GM19467 (cell line): ENCODE data around the gene TIMM44.
"Not testable (repeated sequence)": the region's sequence is repeated elsewhere in the genome, so short reads cannot be mapped to it uniquely, and the experiment has no call there.

Experiments
- ATAC-seq: cut with Tn5 transposase; IDR thresholded peaks from one replicate; pipeline ENCODE4 v1.9.1; 2021; ENCODE audit warnings: mild to moderate bottlenecking, moderate library complexity; ENCODE audit not compliant: unreplicated experiment

Gene TIMM44

DNA sequence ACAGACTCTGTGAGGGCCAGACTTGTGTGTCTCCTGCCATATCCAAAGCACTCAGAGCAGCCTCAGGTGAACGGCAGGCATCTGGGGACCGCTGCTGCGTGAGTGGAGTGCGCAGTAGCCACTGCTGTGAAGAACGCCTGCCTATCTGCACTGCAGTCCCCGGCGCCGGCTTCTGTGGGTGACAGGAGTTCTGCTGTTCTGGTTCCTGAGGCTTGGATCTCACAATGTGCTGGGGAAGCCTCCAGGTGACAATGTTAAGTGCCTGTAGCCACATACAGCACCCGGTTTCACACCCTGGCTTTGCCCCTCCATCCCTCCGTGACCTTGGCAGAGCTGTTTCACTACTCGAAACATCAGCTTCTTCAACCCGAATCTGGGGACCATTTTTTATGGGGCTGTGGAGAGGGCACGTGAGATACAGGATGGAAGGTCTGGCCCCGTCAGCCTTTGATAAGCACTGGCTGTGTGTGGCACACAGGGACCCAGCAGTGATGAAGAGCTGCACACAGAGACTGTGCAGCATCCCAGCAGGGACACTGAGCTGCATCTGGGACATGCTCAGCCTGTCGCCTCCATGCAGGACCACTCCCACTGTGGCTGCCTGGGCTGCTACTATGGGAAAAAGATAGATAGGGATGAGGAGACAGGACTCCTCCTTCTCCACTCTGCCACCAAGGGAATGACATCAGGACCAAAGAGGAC, 33.7 kb upstream of the TIMM44 start:
- no peak for ATAC-seq

DNA sequence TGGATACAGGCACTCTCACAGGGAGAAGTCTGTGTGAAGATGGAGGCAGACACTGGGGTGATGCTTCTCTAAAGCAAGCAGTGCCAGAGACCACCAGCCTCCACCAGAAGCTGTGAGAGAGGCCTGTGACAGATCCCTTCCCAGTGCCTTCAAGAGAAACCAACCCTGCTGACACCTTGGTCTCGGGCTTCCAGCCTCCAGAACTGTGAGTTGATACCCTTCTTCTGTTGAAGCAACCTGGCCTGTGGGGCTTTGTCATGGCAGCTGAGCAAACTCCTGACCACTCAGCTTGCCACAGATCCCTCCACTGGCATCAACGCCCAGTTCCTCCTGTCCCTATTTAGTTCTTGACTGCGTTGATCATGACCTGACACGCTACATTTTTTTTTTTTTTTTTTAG, 33.0 kb upstream of the TIMM44 start:
- ATAC-seq = no peak

DNA sequence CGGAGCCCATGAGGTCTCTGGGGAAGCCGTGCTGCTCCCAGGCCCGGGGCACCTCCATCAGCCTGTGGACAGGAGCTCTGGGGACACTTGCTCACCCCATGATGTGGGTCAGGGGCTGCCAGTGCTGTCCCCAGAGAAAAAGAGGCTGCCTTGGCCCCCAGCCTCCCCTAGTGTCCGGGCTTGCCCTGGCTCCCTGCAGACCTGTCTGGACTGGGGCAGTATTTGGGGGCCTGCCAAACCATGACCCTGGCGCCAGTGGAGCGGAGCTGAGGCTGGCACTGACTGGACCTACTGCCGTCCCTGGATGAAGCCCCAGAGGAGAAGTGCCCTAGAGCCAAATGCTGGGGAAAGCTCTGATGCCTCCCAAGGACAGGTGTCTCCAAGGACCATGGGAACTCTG, 31.6 kb upstream of the TIMM44 start:
- ATAC-seq = no peak

DNA sequence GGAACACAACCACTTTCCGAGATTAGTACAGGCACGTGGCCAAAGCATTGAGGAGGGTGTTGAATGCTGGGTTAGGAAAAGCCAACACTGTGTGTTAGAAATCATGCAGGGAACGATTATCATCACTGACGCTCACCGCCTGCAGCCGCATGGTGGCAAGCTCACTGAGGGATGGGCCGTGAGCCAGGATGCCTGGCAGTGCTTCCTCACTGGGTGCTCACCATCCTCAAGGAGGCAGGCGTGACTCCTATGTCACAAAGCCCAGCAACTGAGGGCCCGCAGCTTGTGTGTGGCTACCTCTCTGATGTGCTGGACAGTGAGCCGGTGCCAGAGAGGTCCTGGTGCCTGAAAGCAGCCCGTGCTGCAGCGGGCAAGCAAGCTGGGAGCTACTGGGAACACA, 30.4 kb upstream of the TIMM44 start:
- no peak for ATAC-seq

DNA sequence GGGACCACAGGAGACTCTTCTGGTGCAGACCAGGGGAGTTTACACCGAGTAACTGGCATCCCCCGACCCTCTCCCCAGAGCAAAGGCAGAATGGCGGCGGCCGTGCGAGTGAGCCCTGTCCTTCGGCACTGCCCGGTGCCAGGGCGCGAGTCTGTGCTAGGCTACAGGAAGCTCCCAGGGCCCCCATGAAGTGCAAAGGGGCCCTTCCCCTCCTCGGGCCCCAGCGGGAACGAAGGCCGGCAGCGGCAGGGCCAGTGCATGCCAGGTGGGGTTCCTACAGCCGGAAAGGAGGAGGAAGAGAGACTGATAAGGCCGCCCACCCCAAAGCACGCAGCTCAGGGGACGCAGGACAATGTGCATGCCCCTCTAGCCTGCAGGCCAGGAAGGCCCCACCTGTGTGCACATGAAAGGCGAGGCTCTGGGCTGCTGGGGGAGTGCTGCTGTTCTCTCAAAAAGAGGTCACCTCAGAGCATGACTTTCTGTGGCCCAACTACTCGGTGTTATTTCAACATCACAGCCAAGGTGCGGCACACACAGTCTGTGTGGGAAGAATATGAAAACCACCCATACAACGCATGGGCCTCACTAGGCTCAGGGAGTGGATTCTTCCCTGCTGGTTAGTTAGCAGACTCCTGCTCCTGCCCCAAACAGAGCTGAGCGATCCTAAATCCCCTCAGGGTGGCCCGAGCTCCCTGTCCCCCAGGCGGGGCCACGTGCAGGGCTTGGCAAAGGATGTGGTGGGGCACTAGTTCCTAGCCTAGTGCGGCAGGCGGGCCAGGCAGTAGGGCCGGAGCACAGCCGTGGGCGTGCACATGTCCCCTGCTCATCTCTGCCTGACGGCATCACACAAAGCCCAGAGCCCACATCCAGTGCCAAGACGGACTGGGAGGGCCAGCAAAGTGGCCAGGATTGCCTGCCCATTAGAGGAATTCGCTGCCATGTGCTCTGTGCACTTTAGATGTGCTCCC, 28.4 kb upstream of the TIMM44 start:
- ATAC-seq = no peak

DNA sequence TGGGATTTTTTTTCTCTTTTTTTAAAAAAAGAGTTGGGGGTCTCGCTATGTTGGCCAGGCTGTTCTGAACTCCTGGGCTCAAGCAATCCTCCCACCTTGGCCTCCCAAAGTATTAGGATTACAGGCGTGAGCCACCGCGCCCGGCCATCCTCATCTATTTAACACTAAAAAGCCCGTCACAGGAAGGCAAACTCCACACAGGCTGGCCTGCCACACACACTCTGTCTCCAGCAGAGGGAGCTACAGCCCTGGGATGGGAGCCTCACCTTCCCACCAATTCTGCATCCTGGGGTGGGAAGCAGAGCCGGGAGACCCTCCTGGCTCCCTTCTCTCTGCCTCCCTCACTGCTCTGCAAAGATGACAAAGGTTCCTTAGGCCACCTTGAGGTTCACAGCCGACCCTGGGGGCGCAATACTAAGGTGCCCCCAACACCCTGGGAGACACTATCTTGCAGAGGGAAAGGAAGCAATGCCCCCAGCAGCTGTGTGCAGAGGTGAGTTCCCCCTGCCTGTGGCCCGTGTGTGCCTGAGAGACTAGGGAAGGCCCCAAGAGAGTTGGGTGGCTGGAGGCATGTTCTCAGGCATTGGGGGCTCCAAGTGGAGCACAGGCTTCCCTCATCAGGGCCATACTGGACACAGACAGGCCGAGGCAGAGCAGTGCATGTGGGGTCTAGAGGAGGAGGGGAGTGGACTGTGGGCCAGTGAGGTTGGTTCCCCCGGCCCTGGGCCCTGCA, 27.4 kb upstream of the TIMM44 start:
- no peak for ATAC-seq

DNA sequence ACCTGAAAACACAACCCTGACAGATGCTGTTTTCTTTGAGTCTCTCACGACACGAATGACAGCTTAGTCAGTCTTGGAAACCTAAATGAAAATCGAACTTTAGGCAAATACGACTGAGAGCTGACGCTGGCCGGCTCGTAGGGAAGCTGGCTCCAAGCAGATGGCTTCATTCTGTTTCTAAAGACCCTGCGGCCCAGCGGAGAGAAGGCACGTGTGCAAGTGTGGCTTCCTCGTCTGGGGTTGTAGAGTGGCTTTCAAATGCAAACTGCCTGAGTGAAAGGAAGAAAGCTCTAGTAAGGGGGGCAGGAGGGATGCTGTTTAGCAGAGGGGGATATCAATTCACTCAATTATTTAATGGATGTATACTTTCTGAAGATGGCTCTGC, 26.1 kb upstream of the TIMM44 start:
- ATAC-seq = no peak

DNA sequence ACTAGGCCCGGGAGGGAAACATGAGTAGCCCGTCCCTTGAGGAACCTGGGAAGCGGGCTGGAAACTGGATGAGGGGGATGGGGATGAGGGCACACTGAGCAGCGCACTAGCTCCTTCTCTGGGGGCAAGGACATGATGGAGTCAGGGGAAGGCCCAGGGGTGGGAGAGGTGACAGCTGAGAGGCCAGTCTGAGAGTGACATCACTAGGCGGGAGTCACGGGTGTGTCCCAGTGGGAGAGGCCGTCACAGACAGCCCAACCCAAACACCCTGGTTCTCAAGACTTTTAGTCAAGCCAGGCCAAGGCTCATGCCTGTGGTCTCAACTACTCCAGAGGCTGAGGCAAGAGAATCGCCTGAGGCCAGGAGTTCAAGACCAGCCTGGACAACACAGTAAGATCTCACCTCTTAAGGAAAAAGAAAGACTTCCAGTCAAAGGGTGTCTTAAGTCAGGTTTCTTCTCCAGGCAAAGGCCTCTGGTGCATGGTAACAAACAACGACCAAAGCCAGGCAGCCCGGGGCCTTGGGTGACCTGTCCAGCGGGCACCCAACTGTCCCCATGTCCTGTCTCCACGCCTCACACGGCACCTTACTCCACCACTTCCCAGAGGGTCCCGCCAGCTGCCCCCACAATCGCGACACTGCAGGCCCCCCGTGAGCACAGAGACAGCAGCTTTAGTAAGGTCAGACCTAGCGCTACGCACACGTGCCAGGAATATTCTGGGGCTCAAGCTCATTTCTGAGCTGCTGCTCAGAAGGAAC, 25.5 kb upstream of the TIMM44 start:
- ATAC-seq = no peak

DNA sequence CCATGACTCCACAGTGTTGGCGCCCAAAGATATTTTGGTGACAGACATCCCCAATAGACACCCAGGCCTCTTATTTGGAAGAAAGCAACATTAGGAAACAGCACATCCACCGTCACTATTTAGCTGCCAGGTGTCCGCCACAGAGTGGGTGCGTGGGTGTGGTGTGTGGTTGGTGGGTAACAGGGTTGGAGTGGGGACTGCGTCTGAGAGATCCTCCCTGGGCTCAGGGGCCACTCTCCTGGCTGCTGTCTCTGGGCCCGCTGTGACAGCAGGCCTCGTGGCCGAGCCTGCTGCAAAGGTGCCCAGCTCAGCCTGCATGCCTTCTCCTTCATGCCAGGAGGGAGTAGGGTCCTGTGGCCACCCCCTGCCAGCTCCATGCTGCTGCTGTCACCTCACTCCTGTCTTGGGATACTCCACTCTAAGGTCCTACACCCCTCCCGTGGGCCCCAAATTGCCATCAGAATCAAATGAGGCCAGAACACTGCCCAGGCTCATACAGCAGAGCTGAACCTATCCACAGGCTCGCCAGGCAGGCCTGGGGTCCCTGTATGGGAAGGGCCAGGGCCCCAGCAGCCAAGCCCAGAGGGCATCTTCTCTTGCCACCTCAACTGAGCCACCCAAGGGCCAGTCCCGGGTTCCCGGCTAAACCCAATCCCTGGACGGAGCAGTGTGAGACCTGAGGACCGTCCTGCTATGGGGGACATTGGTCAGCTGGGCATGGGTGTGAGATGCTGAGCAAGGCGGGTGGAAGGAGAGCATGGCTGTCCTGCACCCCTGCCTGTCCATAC, 24.7 kb upstream of the TIMM44 start:
- ATAC-seq = no peak

DNA sequence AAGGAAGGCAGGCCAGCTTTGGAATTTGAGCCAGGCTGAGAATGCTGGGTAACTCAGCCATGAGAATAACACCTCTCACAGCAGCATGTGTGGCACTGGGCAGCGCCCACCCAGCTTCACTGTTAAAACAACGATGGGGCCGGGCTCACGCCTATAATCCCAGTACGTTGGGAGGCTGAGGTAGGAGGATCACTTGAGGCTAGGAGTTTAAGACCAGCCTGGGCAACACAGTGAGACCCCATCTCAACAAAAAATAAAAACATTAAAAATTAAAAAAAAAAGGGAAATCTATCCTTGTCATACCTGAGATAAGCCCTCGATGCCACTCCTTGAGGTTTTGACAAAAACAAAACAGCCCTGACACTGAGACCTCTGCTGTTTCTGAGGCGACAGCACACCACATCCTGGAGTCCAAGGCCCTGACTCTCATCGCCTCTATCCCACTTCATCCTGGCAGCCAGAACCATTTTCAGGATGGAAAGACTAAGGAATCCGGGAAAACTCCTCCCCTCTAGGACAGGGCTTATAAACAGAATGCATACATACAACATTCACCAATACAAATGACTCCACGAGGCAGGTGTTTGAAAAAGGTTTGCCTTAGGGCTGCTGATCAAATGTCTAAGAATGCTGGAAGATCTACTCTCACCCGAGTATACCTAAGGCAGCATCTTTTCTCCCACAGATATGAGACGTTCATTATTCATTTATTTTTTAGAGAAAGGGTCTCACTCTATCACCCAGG, 22.6 kb upstream of the TIMM44 start:
- ATAC-seq = no peak

DNA sequence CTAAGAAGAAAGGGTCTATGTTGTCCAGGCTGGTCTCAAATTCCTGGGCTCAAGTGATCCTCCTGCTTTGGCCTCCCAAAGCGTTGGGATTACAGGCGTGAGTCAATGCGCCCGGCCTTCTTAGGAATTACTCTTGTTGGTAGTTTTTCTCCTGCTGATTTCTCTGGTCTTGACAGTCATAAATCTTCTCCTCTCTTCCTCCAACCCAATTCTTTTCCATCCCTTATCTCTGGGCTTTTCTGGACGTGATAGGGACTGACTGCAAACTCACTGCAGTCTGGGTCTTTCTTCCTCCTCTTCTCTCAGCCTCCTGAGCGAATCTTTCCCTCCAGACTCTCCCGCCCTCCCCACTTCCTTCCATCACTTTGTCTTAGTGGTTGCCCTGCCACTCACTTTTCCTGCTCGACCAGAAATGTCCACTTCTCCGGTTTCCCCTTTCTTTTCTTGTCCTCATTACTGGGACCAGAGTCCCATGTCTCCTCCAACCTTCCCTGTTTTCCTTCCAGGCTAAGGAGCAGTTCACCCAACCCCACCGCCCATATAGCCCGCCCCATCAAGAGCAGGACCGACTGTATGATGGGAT, 21.9 kb upstream of the TIMM44 start:
- no peak for ATAC-seq

DNA sequence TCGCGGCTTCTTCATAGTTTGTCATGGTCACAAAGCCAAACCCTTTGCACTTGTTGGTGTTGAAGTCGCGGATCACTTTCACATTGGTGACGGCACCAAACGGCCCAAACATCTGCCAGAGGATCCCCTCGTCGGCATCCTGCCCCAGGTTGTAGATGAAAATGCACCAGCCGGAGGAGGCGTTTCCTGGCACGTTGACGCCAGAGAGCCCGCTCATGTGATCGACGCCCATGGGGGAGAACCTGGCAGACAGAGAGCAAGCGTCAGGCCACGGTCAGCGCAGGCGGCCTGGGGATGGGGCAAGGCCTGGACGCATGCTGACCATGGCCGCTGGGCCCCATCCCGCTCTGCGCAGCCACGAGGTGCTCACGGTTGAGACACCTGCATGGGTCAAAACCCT, 20.1 kb upstream of the TIMM44 start:
- ATAC-seq = no peak

DNA sequence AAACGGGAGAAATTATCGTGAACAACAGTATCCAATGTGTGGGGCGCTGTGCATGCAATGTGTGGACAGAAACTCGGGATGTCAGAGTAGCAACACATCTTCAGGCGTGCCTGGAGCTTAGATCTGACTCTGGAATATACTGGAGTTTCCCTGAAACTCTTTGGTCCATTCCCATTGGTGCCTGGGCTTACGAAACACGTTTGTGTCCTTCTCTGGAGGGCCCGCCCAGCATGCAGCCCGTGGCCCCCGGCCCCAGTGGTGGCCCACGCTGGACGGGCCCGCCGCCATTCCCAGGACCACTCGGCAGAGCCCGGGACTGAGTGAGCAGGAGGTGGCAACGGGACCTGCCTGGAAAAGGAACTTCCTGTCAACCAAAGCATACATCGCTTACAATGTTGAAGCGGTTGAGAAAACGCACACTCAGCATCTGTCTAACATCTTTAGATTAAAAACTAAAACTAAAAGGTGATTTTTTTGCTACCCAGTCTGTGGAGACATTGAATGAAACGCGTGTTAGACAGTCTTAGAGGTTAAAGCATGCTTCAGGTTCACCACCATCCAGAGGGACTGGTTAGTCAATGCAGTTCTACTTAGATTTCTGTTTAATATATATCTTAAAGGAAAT, 19.3 kb upstream of the TIMM44 start:
- ATAC-seq = no peak

DNA sequence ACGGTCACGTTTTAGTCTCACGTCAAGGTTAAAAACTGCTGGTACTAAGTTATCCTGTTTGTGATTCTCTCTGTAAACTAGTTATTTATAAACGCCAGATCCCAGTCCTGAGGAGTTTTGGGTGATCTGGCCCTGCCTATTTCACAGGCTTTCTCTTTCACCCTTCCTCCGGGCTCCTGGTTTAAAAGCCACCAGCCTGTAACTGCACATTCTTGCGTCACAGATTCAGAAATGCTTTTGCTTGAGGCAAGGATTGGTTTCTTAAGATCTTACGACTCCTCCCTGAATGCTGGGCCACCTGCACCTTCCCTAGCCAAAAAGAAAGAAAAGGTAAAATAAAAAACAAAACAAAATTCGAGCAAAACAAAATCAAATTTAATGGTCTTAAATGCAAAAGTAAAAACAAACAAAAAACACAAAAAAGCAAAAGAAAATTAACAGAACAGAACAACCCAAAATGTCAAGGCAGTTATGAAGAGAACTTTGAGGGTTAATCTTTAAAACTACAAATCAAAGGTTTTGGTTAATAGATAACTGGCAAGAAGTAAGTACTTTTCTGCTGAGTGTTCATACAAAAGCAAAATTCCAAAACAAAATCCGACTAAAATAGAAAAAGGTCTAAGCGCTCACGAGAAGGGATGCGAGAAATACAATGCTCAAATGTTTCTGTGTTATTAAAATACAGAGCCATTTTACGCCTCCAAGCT, 18.6 kb upstream of the TIMM44 start:
- no peak for ATAC-seq

DNA sequence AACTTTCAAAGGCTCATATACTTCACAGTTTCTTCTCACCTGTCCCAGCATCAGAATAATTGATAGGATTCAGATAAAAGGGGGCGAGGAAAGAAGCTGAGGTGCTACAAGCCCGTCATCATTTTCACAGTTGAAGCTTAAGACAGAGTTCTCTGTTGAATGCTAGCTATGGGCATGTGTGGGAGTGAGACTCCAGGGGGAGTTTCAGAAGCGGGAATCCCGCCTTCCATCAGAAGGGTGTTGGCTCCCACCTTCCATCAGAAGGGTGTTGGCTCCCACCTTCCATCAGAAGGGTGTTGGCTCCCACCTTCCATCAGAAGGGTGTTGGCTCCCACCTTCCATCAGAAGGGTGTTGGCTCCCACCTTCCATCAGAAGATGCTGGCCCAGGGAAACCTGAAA, 17.6 kb upstream of the TIMM44 start:
- not testable (repeated sequence) for ATAC-seq

DNA sequence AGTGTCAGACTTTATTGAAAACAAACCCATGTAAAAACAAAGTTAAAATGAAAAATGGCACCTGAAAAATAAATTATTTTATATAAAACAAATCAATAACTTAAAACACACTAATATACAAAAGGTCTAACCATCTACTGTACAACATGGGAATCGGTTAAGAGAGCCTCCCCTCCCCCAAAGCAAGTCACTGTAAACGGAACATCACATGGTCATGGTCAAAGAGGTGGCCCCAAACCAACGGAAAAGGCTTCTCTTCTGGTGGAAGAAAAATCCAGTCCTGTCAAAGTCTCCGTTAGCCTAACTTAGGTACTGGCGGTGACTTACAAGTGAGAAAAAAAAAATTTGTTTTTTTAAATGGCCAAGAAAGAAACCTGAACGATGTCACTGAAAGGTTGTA, 15.7 kb upstream of the TIMM44 start:
- ATAC-seq = no peak

DNA sequence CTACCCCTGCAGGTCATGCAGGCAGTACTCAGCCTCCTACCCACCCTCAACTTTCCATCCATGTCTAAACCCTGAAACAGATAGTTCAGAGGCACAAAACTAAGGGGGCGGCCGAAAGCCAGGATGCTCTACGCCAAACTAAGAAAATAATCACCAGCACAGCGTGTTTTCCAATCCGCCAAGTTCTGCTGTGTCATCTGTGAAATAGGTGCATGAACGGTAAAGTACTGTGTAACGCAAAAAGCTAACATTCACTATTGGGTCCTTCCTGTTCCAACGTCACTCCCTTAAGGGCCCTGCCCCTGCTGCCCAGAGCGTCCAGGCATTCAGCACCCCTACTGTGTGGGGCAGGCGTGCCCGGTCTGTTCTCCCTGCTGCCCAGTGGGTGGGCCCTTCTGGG, 12.2 kb upstream of the TIMM44 start:
- no peak for ATAC-seq

DNA sequence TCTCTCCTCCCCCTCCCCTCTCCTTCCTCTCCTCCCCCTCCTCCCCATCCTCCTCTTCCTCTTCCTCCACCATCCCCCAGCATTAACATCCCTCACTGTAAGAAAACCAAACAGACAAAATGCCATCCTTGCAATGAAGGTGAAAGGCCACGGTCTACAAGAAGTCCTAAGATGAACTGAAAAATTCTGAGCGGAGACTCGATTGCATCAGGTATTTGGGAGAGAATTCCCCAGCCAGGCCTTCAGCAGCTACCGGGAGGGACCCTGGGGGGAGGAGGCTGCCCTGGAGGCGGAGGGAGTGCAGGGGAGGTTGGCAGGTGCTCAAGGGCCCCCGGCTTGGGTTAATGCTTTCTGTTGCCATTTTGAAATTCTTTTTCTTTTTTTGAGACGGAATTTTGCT, 10.1 kb upstream of the TIMM44 start:
- no peak for ATAC-seq
